ENCODE measurements around the gene C19orf38.
"Not testable (repeated sequence)": the region's sequence is repeated elsewhere in the genome, so short reads cannot be mapped to it uniquely, and the experiment has no call there.

The C19orf38 gene

DNA sequence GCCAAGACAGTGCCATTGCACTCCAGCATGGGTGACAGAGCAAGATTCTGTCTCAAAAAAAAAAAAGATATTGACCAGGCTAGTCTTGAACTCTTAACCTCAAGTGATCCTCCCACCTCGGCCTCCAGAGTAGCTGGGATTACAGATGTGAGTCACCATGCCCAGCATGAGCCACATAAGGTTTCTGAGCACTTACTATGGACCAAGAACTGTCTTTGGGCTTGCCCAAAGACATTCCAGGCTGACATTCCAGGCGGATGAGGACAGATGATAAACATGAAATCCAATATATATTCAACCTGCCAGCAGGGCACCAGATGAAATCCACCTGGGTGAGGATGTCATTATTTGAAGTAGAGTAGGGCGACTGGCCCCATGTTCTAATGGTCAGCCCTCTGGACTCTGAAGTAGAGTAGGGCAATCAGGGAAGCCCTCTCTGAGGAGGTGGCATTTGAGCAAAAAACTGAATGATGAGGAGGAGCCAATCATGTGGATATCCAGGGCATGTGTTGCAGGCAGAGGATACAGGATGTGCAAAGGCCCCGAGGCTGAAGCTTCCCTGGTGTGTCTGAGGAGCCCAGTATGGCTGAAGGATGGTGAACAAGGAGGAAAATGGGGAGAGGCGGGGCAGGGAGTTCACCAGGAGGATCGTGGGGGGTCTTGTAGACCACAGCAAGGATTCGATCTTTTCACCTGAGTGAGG lies 4.0 kb downstream of the C19orf38 start:
- no peak for DNase-seq (ENCODE audit: low spot score)

DNA sequence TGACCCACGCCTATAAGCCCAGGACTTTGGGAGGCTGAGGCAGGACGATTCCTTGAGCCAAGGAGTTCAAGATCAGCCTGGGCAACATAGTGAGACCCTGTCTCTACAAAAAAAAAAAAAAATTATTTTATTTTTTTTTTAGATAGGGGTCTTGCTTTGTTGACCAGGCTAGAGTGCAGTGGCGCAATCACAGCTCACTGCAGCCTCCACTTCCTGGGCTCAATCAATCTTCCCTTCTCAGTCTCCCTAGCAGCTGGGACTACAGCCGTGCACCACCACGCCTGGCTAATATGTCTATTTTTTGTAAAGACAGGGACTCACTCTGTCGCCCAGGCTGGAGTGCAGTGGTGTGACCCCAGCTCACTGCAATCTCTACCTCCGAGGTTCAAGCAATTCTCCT lies 4.7 kb downstream of the C19orf38 start:
- no peak for DNase-seq (ENCODE audit: low spot score)

DNA sequence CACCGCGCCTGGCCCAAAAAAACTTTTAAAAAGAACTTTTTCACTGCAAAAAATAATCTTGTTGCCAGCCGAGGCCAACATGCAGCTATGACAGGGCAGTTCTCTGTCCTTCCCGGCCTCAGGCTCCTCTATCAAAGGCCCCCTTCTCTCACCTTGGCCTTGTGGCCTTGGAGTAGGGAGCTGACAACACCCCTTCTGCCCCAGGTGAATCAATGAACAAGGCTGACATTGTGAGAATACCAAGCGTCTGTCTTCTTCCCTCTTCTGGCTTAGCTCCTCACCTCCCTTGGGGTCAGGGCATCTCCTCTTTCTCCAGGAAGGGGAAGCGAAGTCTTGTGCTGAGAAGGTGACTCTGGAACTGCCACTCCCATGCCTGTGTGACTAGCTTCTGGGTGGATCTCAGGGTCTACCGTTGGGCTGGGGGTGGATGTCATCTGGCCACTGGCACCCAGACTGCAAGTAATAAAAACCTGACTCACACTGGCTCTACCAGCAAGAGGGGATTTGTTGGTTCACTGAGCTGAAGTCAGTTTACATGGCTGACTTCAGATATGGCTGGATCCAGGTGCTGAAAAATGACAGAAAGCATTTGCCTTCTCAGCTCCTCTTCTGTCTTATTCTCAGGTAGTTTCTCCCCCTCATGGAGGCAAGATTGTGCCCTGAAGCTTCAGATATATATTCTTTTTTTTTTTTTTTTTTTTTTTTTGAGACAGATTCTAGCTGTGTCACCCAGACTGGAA lies 6.3 kb downstream of the C19orf38 start:
- no peak for DNase-seq (ENCODE audit: low spot score)

- DNase-seq (ENCODE audit: low spot score), result no peak
Measured at GRCh38 chr19:10855879-10856522, 7.8 kb downstream of the C19orf38 start.

DNA sequence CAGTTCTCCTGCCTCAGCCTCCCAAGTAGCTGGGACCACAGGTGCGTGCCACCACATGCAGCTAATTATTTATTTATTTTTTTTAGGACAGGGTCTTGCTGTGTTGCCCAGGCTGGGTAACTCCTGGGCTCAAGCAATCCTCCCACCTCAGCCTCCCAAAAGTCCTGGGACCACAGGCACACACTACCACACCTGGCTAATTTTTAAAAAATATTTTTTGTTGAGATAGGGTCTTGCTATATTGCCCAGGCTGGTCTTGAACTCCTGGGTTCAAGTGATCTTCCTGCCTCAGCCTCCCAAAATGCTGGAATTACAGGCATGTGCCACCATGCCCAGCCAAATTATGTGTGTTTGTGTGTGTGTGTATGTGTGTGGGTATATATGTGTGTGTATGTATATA lies 8.7 kb downstream of the C19orf38 start:
- not testable (repeated sequence) for DNase-seq (ENCODE audit: low spot score)

DNA sequence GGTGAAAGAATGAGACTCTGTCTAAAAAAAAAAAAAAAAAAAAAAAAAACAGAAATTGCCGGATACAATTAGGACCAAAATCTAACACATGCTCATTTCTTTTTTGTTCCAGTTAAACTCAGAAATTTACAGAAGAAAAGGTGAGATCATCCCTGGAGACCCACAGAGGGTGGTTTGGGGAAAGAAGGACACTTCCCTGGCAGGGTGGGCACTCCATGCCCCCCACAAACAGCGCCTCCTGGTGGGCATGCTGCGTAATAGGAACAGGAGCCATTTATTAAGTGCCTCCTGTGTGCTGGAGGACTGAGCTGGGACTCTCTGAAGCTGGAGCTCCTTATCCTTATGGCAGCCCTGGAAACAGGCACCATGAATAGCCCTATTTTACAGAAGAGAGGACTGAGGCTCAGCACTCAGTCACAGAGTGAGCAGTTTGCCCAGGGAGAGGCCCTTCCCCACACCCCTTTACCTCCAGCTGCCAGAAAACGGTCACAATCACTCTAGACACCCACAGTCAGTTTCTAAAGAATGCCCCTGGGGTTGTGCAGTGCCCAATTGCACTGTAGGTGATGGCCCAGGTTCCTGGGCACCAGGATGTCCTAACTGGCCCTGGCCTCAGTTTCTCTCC lies 10.1 kb downstream of the C19orf38 start:
- DNase-seq (ENCODE audit: low spot score), result no peak

- no peak for DNase-seq (ENCODE audit: low spot score)
Measured at GRCh38 chr19:10861103-10861651, 13.0 kb downstream of the C19orf38 start.

GRCh38 chr19:10862561-10863106 lies 14.4 kb downstream of the C19orf38 start:
- no peak for DNase-seq (ENCODE audit: low spot score)

DNA sequence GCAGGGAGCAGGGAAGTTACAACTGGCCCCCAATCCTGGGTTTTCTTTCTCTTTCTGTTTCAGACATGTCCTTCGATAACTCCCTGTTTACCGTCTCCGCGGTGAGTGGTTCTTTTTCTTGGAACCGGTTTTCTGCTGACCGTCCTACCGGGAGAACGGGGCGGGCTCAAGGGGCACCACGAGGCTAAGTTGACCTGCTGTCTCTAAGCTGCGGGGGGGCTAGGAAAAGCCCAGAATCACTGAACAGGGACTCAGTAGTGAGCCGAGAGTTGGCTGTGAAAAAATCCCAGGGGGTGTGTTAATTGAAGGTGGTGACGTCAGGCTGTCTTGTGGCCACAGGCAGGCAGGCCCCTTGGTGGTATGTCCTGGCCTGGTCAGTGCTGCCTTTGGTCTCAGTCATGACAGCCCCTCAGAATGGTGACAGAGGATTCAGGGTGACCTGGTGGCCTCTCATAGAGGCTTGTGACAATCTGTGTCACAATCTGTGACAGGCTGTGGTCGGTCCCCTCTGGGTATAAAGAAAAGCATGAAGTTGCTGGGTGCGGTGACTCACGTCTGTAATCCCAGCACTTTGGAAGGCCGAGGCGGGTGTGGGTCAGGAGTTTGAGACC lies 15.0 kb downstream of the C19orf38 start:
- no peak for DNase-seq (ENCODE audit: low spot score)

GRCh38 chr19:10864538-10864899 lies 16.3 kb downstream of the C19orf38 start:
- peak; percentile 87 for DNase-seq (ENCODE audit: low spot score)

DNA sequence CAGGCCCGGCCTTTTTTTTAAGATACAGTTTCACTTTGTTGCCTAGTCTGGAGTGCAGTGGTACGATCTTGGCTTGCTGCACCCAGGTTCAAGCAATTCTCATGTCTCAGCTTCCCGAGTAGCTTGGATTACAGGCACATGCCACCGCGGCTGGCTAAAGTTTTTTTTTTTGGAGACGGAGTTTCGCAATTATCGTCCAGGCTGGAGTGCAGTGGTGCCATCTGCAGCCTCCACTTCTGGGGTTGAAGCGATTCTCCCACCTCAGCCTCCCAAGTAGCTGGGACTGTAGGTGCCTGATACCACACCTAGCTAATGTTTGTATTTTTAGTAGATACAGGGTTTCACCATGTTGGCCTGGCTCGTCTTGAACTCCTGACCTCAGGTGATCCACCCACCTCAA lies 18.3 kb downstream of the C19orf38 start:
- DNase-seq (ENCODE audit: low spot score), result no peak

DNA sequence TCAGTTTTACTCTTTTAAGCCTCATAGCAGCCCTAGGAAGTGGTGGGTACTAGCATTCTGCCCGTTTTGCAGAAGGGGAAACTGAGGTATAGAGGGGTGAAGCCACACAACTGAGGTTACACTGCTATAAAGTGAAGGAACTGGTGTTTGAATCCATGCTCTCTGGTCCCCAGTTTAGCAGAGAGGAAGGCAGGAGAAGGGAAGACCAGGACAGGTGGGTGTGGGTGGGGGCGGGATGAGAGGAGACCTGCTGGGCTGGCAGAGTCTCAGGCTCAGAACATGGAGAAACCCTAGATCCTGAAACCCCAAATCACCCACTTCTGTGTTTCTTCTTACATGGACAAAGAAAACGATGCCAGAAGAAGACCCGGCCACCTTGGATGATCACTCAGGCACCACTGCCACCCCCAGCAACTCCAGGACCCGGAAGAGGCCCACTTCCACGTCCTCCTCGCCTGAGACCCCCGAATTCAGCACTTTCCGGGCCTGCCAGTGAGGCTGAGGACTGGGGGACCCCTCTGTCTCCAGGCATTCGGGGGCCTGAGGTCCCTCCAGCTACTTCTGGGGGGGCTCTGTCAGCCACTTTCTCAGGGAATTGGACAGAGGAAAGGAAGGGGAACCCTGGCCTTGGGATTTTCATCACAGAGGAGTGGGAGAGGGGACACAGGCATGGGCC lies 20.8 kb downstream of the C19orf38 start:
- DNase-seq (ENCODE audit: low spot score), result no peak

DNA sequence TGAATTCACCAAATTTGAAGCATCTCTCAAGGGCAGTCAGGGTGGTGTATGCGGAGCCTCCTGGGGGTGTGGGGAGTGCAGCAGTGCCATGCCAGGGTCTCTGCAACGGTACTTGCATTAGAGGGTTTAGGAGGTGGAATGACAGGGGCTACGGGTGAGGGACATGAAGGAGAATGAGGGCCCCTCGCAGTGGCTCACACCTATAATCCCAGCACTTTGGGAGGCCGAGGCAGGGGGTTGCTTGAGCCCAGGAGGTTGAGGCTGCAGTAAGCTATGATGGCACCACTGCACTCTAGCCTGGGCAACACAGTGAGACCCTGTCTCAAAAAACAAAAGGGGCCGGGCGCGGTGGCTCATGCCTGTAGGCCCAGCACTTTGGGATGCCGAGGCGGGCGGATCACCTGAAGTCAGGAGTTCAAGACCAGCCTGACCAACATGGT lies 21.7 kb downstream of the C19orf38 start:
- DNase-seq (ENCODE audit: low spot score), result not testable (repeated sequence)

DNA sequence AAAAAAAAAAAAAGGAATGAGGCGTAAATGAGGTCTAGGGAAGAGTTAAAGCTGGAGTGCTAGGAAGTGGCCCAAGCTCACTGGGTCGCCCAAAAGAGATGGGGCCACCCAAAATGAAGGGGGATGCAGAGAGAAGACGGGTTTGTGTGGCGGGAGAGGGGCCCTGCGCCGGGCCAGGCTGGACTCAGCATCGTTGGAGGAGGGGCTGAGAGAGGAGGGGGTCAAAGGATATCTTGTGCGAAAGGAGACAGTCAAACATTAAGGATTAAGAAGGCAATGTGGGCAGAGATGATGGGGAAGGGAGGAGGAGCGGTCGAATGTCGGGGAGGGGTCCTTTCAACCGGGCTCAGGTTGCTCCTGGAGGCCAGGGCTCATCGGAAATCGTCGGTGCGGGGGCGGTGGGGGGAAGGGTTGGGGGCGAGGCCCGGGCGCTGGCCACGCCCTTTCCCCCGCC lies 22.3 kb downstream of the C19orf38 start:
- DNase-seq (ENCODE audit: low spot score), result no peak

DNA sequence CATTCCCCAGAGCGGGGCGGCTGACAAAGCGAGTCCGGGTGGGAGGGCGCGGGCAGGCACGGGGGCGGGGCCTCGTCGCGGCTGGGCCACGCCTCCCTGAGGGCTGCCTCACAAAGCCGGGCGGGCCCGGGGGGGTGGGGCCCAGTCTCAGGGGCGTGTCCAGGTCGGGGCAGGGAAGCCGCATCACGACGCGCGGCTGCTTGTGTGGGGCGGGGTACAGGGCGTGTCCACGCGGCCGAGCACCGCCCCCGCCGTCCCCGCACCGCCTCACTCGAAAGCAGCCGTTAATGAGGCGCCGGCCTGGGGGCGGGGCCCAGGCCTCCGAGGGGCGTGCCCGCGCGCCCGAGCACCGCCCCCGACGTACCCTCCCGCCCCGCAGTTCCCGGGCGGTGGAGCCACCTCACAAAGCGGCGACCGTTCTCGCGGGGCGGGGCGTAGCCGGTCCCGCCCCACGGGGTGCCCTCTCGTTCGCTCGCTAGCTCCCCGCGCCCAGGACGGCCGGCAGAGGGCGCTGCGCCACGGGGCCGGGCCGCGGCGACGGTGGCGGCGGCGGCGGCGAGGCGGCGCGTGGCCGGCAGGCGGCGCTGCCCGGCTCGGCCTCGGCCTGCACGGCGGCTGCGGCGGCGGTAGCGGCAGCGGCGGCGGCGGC lies 22.9 kb downstream of the C19orf38 start, which contains the start of gene CARM1:
Gene CARM1 (plus strand): TSS at position 599 of the 649 bp plus-strand sequence. CDS start 150 bp downstream, outside the sequence.
- peak; percentile 100 for DNase-seq (ENCODE audit: low spot score)

DNA sequence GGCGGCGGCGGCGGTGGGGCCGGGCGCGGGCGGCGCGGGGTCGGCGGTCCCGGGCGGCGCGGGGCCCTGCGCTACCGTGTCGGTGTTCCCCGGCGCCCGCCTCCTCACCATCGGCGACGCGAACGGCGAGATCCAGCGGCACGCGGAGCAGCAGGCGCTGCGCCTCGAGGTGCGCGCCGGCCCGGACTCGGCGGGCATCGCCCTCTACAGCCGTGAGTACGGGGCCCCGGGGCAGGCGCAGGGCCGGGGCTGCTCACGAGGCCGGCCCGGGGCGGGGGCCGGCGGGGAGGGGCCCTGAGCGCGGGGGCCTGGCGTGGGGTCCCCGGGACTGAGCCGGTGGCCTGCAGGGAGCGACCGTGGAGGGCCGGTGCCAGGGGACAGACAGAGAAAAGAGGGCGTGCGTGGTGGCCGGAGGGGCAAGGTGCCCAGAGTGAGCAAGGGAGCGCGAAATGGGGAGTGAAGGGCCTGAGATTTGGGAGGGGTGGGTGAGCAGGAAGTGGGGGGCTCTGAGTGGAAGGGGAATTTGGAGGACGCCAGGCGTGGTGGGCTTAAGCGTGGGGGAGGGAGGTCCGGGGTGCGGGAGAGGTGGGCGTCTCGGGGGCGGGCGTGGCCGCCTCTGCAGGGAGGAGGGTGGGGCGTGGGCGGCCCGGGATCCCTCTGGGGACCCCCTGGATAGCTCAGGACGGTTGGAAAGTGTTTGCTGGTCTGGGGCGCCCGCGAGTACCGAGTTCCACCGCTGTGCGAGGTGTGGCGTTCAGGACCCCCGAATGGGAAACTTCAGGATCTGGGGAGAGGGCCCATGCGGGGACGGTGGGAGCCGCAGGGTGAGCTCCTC lies 23.7 kb downstream of the C19orf38 start:
- DNase-seq (ENCODE audit: low spot score), result peak; percentile 77

- no peak for DNase-seq (ENCODE audit: low spot score)
Measured at GRCh38 chr19:10872546-10873107, 24.4 kb downstream of the C19orf38 start.

DNA sequence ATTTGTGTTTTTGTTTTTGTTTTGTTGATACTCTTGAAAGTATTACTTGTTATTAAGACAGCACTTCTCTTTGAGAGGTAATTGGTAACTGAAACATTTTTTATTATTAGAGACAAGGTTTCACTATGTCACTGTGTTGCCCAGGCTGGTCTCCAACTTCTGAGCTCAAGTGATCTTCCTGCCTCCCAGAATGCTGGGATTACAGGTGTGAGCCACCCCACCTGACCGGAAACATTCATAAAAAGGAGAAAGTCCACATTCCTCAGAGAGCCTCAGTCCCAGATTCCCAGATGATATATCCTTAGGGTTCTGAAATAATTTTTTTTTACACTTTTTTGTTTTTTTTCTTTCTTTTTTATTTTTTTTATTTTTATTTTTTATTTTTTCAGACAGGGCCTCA lies 25.8 kb downstream of the C19orf38 start:
- no peak for DNase-seq (ENCODE audit: low spot score)
